Measurements from ENCODE around the gene NANP. TPM values are rescaled to one million over a fixed set of nuclear protein-coding genes. Genes with fewer than 3 reads are reported as not detected.

The NANP gene
- total RNA-seq, 1 donor from 2014 or later, result 5.0 TPM

DNA sequence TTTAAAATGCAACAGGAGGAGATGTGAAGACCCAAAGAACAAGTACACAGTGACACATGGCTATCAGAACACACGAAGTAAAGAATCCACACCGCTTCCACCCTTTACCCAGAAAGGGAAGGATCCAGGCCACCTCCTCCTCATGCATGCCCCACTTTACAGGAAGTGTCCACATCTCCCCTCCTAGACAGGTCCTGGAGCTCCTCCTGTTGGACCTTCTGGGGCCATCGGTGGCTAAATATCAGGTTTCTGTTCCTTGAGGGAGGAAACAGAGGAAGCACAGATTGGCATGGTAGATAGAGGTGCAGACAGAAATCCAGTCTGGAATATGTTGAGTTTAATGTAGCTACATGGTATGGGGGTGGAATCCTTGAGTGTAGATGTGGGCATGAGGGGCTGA lies 49.4 kb downstream of the NANP start:
- FAIRE-seq (no peak), DNase-seq (ENCODE audit: low read depth) (peak; percentile 12)
- Histone ChIP-seq H3K36me3 (ENCODE audit: insufficient read depth, low read length) (no peaks in the 10 kb centered on the region), H3K4me2 (ENCODE audit: low read length) (no peak overlapping the region), H3K9me3 (ENCODE audit: insufficient read depth, low read depth, low read length) (no peaks in the 10 kb centered on the region), H3K9ac (ENCODE audit: low read length) (no peak overlapping the region), H3K4me1 (ENCODE audit: insufficient read depth, low read length) (peaks cover 15% of the 10 kb centered on the region), H4K20me1 (ENCODE audit: insufficient read depth, low read length) (peaks cover 46% of the 10 kb centered on the region), H3K79me2 (ENCODE audit: insufficient read depth, low read length) (peaks cover 56% of the 10 kb centered on the region), H2AFZ (ENCODE audit: low read depth, low read length) (no peak overlapping the region), H3K27ac (ENCODE audit: low read depth, low read length) (no peak overlapping the region), H3K27me3 (ENCODE audit: insufficient read depth, low read length) (no peaks in the 10 kb centered on the region), H3K4me3 (ENCODE audit: insufficient read depth, low read depth, low read length) (no peak overlapping the region)
- Mint-ChIP-seq H3K27me3 (ENCODE audit: low read depth, unreplicated experiment) (no peaks in the 10 kb centered on the region), H3K4me3 (ENCODE audit: unreplicated experiment) (no peak overlapping the region), H3K27ac (ENCODE audit: unreplicated experiment) (no peak overlapping the region), H3K9me3 (ENCODE audit: unreplicated experiment) (no peaks in the 10 kb centered on the region), H3K4me1 (ENCODE audit: low read depth, unreplicated experiment) (peaks cover under 1% of the 10 kb centered on the region), H3K36me3 (ENCODE audit: low read depth, unreplicated experiment) (peaks cover 6% of the 10 kb centered on the region)
- TF ChIP-seq EZH2 (IDR thresholded peaks at IDR 0.05; ENCODE audit: insufficient read depth, low read length) (no peak), CTCF (IDR thresholded peaks at IDR 0.05; ENCODE audit: insufficient read depth, low read depth, low read length) (no peak)

DNA sequence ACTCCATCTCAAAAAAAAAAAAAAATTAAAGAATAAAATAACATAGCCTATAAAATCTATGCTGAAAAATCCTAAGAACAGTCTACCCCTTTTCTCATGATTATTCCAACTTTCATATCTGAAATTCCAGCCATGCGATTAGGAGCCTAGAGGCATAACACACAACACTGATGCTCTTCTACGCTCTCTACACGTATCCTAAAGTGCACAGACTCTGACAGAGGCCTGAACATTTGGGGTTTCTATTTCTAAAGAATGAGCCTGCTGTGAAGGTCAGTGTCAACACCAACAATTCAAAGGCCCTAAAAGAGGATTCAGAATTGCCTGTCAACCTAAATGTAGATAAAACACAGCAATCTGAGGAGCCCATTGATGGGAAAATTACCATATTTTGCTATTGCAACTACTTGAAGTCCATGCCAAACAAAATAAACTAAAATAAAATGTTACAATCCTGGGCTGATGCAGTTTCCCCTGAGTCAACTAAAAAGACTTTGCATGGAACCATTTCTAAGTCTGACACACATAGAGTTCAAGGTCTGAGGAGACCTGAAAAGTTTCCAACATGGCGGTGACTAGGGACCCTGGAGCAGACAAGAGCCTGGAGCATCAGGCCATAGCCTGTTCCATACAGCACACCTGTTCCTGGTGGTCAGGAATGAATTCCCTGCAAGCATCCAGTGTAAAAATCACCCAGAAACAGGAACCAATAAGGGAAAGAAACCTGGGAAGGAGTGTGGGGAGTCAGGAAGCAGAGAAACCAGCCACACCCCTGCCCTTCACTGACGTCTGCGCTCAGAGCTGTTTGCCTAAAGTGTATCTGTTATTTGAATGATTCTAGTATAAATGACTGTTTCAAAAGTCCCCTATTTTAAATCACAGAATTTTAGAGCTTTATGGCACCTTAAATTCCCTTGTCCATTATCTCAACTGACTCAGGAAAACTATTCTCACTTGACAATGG lies 50.2 kb downstream of the NANP start:
- H2AFZ ChIP-seq (ENCODE audit: low read depth, low read length), result no peak overlapping the region
- no peaks in the 10 kb centered on the region for H3K36me3 ChIP-seq (ENCODE audit: insufficient read depth, low read length)
- H3K27ac Mint-ChIP-seq (ENCODE audit: unreplicated experiment), result no peak overlapping the region
- no peak overlapping the region for H3K4me3 ChIP-seq (ENCODE audit: insufficient read depth, low read depth, low read length)
- no peaks in the 10 kb centered on the region for H3K27me3 ChIP-seq (ENCODE audit: insufficient read depth, low read length)
- no peaks in the 10 kb centered on the region for H3K9me3 ChIP-seq (ENCODE audit: insufficient read depth, low read depth, low read length)
- peaks cover 53% of the 10 kb centered on the region for H3K79me2 ChIP-seq (ENCODE audit: insufficient read depth, low read length)
- peaks cover 47% of the 10 kb centered on the region for H4K20me1 ChIP-seq (ENCODE audit: insufficient read depth, low read length)
- H3K9ac ChIP-seq (ENCODE audit: low read length), result no peak overlapping the region
- H3K4me3 Mint-ChIP-seq (ENCODE audit: unreplicated experiment), result no peak overlapping the region
- TF ChIP-seq CTCF (IDR thresholded peaks at IDR 0.05; ENCODE audit: insufficient read depth, low read depth, low read length), result no peak
- TF ChIP-seq EZH2 (IDR thresholded peaks at IDR 0.05; ENCODE audit: insufficient read depth, low read length), result no peak
- H3K27me3 Mint-ChIP-seq (ENCODE audit: low read depth, unreplicated experiment), result no peaks in the 10 kb centered on the region
- H3K4me1 ChIP-seq (ENCODE audit: insufficient read depth, low read length), result peaks cover 9% of the 10 kb centered on the region
- FAIRE-seq, result no peak
- DNase-seq (ENCODE audit: low read depth), result peak; percentile 78
- no peaks in the 10 kb centered on the region for H3K4me1 Mint-ChIP-seq (ENCODE audit: low read depth, unreplicated experiment)
- peak overlapping the region; percentile 43 for H3K27ac ChIP-seq (ENCODE audit: low read depth, low read length)
- H3K4me2 ChIP-seq (ENCODE audit: low read length), result peak overlapping the region; percentile 35
- no peaks in the 10 kb centered on the region for H3K9me3 Mint-ChIP-seq (ENCODE audit: unreplicated experiment)
- peaks cover 6% of the 10 kb centered on the region for H3K36me3 Mint-ChIP-seq (ENCODE audit: low read depth, unreplicated experiment)

GRCh38 chr20:25571817-25572216 lies 52.0 kb downstream of the NANP start:
- Mint-ChIP-seq H3K4me1 (ENCODE audit: low read depth, unreplicated experiment) (no peaks in the 10 kb centered on the region), H3K27ac (ENCODE audit: unreplicated experiment) (no peak overlapping the region), H3K27me3 (ENCODE audit: low read depth, unreplicated experiment) (no peaks in the 10 kb centered on the region), H3K9me3 (ENCODE audit: unreplicated experiment) (no peaks in the 10 kb centered on the region), H3K36me3 (ENCODE audit: low read depth, unreplicated experiment) (peaks cover 6% of the 10 kb centered on the region), H3K4me3 (ENCODE audit: unreplicated experiment) (no peak overlapping the region)
- H3K79me2 ChIP-seq (ENCODE audit: insufficient read depth, low read length), result peaks cover 57% of the 10 kb centered on the region
- TF ChIP-seq EZH2 (IDR thresholded peaks at IDR 0.05; ENCODE audit: insufficient read depth, low read length), result no peak
- TF ChIP-seq CTCF (IDR thresholded peaks at IDR 0.05; ENCODE audit: insufficient read depth, low read depth, low read length), result no peak
- no peaks in the 10 kb centered on the region for H3K9me3 ChIP-seq (ENCODE audit: insufficient read depth, low read depth, low read length)
- H4K20me1 ChIP-seq (ENCODE audit: insufficient read depth, low read length), result peaks cover 45% of the 10 kb centered on the region
- no peaks in the 10 kb centered on the region for H3K36me3 ChIP-seq (ENCODE audit: insufficient read depth, low read length)
- no peak overlapping the region for H3K4me2 ChIP-seq (ENCODE audit: low read length)
- H3K4me3 ChIP-seq (ENCODE audit: insufficient read depth, low read depth, low read length), result no peak overlapping the region
- H3K4me1 ChIP-seq (ENCODE audit: insufficient read depth, low read length), result peaks cover 9% of the 10 kb centered on the region
- FAIRE-seq (no peak), DNase-seq (ENCODE audit: low read depth) (no peak)
- no peak overlapping the region for H2AFZ ChIP-seq (ENCODE audit: low read depth, low read length)
- H3K9ac ChIP-seq (ENCODE audit: low read length), result no peak overlapping the region
- H3K27me3 ChIP-seq (ENCODE audit: insufficient read depth, low read length), result no peaks in the 10 kb centered on the region
- H3K27ac ChIP-seq (ENCODE audit: low read depth, low read length), result no peak overlapping the region
